Neuronal stem cell (in vitro differentiated cells): Measurements from ENCODE around the gene B3GAT1.

Experiments
- DNase-seq: peaks from one replicate; pipeline ENCODE4 v3.0.0-alpha.2; 2013; ENCODE audit warnings: low spot score
- H2AFZ ChIP-seq: one replicate; pipeline ENCODE4 v1.6.1; 2013; ENCODE audit warnings: mild to moderate bottlenecking, low read length, inconsistent platforms
- H2AK5ac ChIP-seq: 2 replicates; pipeline ENCODE4 v1.6.1; 2013; ENCODE audit warnings: low read depth, mild to moderate bottlenecking, inconsistent platforms, low read length, moderate library complexity, mixed read lengths
- H2BK120ac ChIP-seq: 2 replicates; pipeline ENCODE4 v1.6.1; 2013; ENCODE audit warnings: low read depth, mild to moderate bottlenecking, inconsistent platforms, low read length, moderate library complexity, mixed read lengths
- H2BK12ac ChIP-seq: one replicate; pipeline ENCODE4 v1.6.1; 2013; ENCODE audit warnings: low read length, inconsistent platforms
- H2BK15ac ChIP-seq: 2 replicates; pipeline ENCODE4 v1.6.1; 2013; ENCODE audit warnings: mild to moderate bottlenecking, low read length, inconsistent platforms, mixed read lengths
- H2BK5ac ChIP-seq: one replicate; pipeline ENCODE4 v1.6.1; 2013; ENCODE audit warnings: inconsistent platforms, mild to moderate bottlenecking, low read length, moderate library complexity
- H3K14ac ChIP-seq: one replicate; pipeline ENCODE4 v1.6.1; 2013; ENCODE audit warnings: low read length, inconsistent platforms
- H3K18ac ChIP-seq: 2 replicates; pipeline ENCODE4 v1.6.1; 2013; ENCODE audit warnings: low read length, inconsistent platforms
- H3K23ac ChIP-seq: 2 replicates; pipeline ENCODE4 v1.6.1; 2013; ENCODE audit warnings: low read depth, mild to moderate bottlenecking, mixed read lengths, low read length, inconsistent platforms; ENCODE audit not compliant: poor library complexity
- H3K27ac ChIP-seq: replicated peaks from 3 replicates; pipeline ENCODE4 v1.5.1; 2013; ENCODE audit warnings: low read length, inconsistent platforms
- H3K27me3 ChIP-seq, 3 experiments: 2 replicates each; pipeline ENCODE4 v1.6.1; 2013; ENCODE audit warnings: low read length in 3 of 3, mild to moderate bottlenecking in 2 of 3, inconsistent platforms in 1 of 3, low read depth in 1 of 3, mixed read lengths in 1 of 3, moderate library complexity in 1 of 3; ENCODE audit not compliant: control insufficient read depth in 3 of 3, insufficient read depth in 3 of 3
- H3K36me3 ChIP-seq, 2 donors: replicated peaks in 1 of 2; 2 replicates each; pipeline ENCODE4 v1.6.1; 2013; ENCODE audit warnings: low read length in 2 of 2; ENCODE audit not compliant: control insufficient read depth in 2 of 2, insufficient read depth in 2 of 2
- H3K4ac ChIP-seq: 2 replicates; pipeline ENCODE4 v1.6.1; 2013; ENCODE audit warnings: inconsistent platforms, mild to moderate bottlenecking, low read length, moderate library complexity
- H3K4me1 ChIP-seq, 2 donors: 1 replicate in 1 of 2; 2 replicates in 1 of 2; pipeline ENCODE4 v1.6.1; 2013; ENCODE audit warnings: low read length in 2 of 2, low read depth in 1 of 2; ENCODE audit not compliant: control insufficient read depth in 2 of 2, insufficient read depth in 1 of 2
- H3K4me2 ChIP-seq: one replicate; pipeline ENCODE4 v1.6.1; 2013; ENCODE audit warnings: mild to moderate bottlenecking, low read length, inconsistent platforms; ENCODE audit not compliant: insufficient read depth, poor library complexity, severe bottlenecking
- H3K4me3 ChIP-seq, 2 donors: 2 replicates each; pipeline ENCODE4 v1.5.1; 2013; ENCODE audit warnings: low read length in 2 of 2, mild to moderate bottlenecking in 2 of 2, inconsistent platforms in 1 of 2, moderate library complexity in 1 of 2
- H3K79me1 ChIP-seq: one replicate; pipeline ENCODE4 v1.6.1; 2013; ENCODE audit warnings: low read depth, mild to moderate bottlenecking, inconsistent platforms, low read length, moderate library complexity
- H3K9ac ChIP-seq: one replicate; pipeline ENCODE4 v1.6.1; 2013; ENCODE audit warnings: mild to moderate bottlenecking, low read depth, low read length, inconsistent platforms; ENCODE audit not compliant: poor library complexity
- H3K9me3 ChIP-seq, 2 donors: replicated peaks in 1 of 2; 2 replicates each; pipeline versions ENCODE3 to v1.6.1; 2013; ENCODE audit warnings: low read length in 2 of 2, mild to moderate bottlenecking in 2 of 2, inconsistent platforms in 1 of 2, low read depth in 1 of 2, mixed read lengths in 1 of 2, moderate library complexity in 1 of 2; ENCODE audit not compliant: control insufficient read depth in 2 of 2, insufficient read depth in 1 of 2
- H4K8ac ChIP-seq: one replicate; pipeline ENCODE4 v1.6.1; 2013; ENCODE audit warnings: low read depth, mild to moderate bottlenecking, inconsistent platforms, low read length, moderate library complexity
- H4K91ac ChIP-seq: one replicate; pipeline ENCODE4 v1.6.1; 2013; ENCODE audit warnings: low read length, low read depth, mild to moderate bottlenecking, inconsistent platforms; ENCODE audit not compliant: poor library complexity
- WGBS, 2 donors: extraction: QIAGEN DNeasy Blood & Tissue Kit; methylation state at CpG; one replicate each; pipeline ENCODE4 v1.1.7; 2013; ENCODE audit warnings: missing lambda C conversion rate in 2 of 2, mixed read lengths in 1 of 2; ENCODE audit not compliant: insufficient read length in 2 of 2, insufficient replicate concordance in 1 of 2; ENCODE audit errors: extremely low coverage in 2 of 2; 5-methylcytosine and 5-hydroxymethylcytosine counted together

The B3GAT1 gene

GRCh38 chr11:134338068-134338467, 74.0 kb downstream of the B3GAT1 start:
- H2BK12ac ChIP-seq: no peak overlapping the region
- H2BK120ac ChIP-seq: no peak overlapping the region
- no peak overlapping the region for H3K27ac ChIP-seq
- peaks cover 0 to 5% (median 5%) of the 10 kb centered on the region in 3 experiments for H3K27me3 ChIP-seq
- WGBS, 2 donors: no CpG with 5 or more reads among the region's 15 CpGs
- no peak for DNase-seq
- no peaks in the 10 kb centered on the region for H3K79me1 ChIP-seq
- H4K8ac ChIP-seq: no peak overlapping the region
- H3K4me2 ChIP-seq: no peak overlapping the region
- no peak overlapping the region for H2AK5ac ChIP-seq
- H4K91ac ChIP-seq: no peak overlapping the region
- H2AFZ ChIP-seq: no peak overlapping the region
- H3K36me3 ChIP-seq: no peaks in the 10 kb centered on the region
- H3K9ac ChIP-seq: no peak overlapping the region
- no peak overlapping the region for H3K4me3 ChIP-seq
- H2BK5ac ChIP-seq: no peak overlapping the region
- no peak overlapping the region for H3K4ac ChIP-seq
- H3K23ac ChIP-seq: no peak overlapping the region
- no peak overlapping the region for H3K14ac ChIP-seq
- H2BK15ac ChIP-seq: no peak overlapping the region
- H3K18ac ChIP-seq: no peak overlapping the region
- H3K4me1 ChIP-seq: no peaks in the 10 kb centered on the region
- H3K9me3 ChIP-seq: no peaks in the 10 kb centered on the region

GRCh38 chr11:134337051-134337450, 75.0 kb downstream of the B3GAT1 start:
- peaks cover 0 to 12% (median 11%) of the 10 kb centered on the region in 3 experiments for H3K27me3 ChIP-seq
- H3K36me3 ChIP-seq: no peaks in the 10 kb centered on the region
- H3K14ac ChIP-seq: no peak overlapping the region
- H2BK12ac ChIP-seq: no peak overlapping the region
- whole genome bisulfite sequencing, 2 donors: no CpG with 5 or more reads among the region's 4 CpGs
- no peak overlapping the region for H2AK5ac ChIP-seq
- H4K91ac ChIP-seq: no peak overlapping the region
- H2BK15ac ChIP-seq: no peak overlapping the region
- H3K27ac ChIP-seq: no peak overlapping the region
- no peak for DNase-seq
- no peak overlapping the region for H3K4ac ChIP-seq
- no peak overlapping the region for H3K9ac ChIP-seq
- no peak overlapping the region for H2BK5ac ChIP-seq
- H3K18ac ChIP-seq: no peak overlapping the region
- H2AFZ ChIP-seq: no peak overlapping the region
- H4K8ac ChIP-seq: no peak overlapping the region
- no peaks in the 10 kb centered on the region for H3K79me1 ChIP-seq
- no peak overlapping the region for H2BK120ac ChIP-seq
- no peak overlapping the region for H3K23ac ChIP-seq
- no peaks in the 10 kb centered on the region for H3K9me3 ChIP-seq
- H3K4me3 ChIP-seq: no peak overlapping the region
- no peak overlapping the region for H3K4me2 ChIP-seq
- peaks cover 0 to 2% of the 10 kb centered on the region in 2 donors for H3K4me1 ChIP-seq

GRCh38 chr11:134334796-134335571, 77.1 kb downstream of the B3GAT1 start:
- Histone ChIP-seq H3K23ac (no peak overlapping the region), H2BK120ac (no peak overlapping the region), H3K4ac (no peak overlapping the region), H3K4me2 (no peak overlapping the region), H4K91ac (no peak overlapping the region), H2AFZ (no peak overlapping the region), H3K18ac (no peak overlapping the region), H3K36me3 (no peaks in the 10 kb centered on the region), H2BK12ac (no peak overlapping the region), H3K27me3 (peaks cover 0 to 29% (median 26%) of the 10 kb centered on the region in 3 experiments), H3K14ac (no peak overlapping the region), H4K8ac (no peak overlapping the region), H2BK5ac (no peak overlapping the region), H3K9ac (no peak overlapping the region), H3K4me1 (peaks cover 2 to 3% of the 10 kb centered on the region in 2 donors), H3K9me3 (no peaks in the 10 kb centered on the region), H2AK5ac (no peak overlapping the region), H3K4me3 (no peak overlapping the region), H3K27ac (no peak overlapping the region), H3K79me1 (no peaks in the 10 kb centered on the region), H2BK15ac (no peak overlapping the region)
- no CpG with 5 or more reads among the region's 10 CpGs for WGBS, 2 donors
- no peak for DNase-seq

GRCh38 chr11:134333946-134334345, 78.1 kb downstream of the B3GAT1 start:
- Histone ChIP-seq H2BK5ac (no peak overlapping the region), H3K36me3 (no peaks in the 10 kb centered on the region), H2BK15ac (no peak overlapping the region), H2BK12ac (no peak overlapping the region), H3K18ac (no peak overlapping the region), H3K9ac (no peak overlapping the region), H2AK5ac (no peak overlapping the region), H4K91ac (no peak overlapping the region), H3K27ac (no peak overlapping the region), H2BK120ac (no peak overlapping the region), H3K23ac (no peak overlapping the region), H4K8ac (no peak overlapping the region), H3K4me2 (no peak overlapping the region), H3K9me3 (no peaks in the 10 kb centered on the region), H3K79me1 (no peaks in the 10 kb centered on the region), H3K4ac (no peak overlapping the region), H3K14ac (no peak overlapping the region), H3K4me3 (no peak overlapping the region), H3K4me1 (peaks cover 2 to 3% of the 10 kb centered on the region in 2 donors), H3K27me3 (peaks cover 0 to 33% (median 27%) of the 10 kb centered on the region in 3 experiments), H2AFZ (no peak overlapping the region)
- no CpG with 5 or more reads among the region's 3 CpGs for WGBS, 2 donors
- DNase-seq: no peak
